Endothelial cell of umbilical vein (primary cell): Measurements from ENCODE around the gene MAML2. TPM values are rescaled to one million over a fixed set of nuclear protein-coding genes. Genes with fewer than 3 reads are reported as not detected.

ENCODE experiments used
- BruUV-seq: library from RNA; stranded (reverse); fragments of 400-500 nt; replicated peaks from 2 replicates; lab custom pipeline; 2021; lab: Mats Ljungman, UMichigan
- CTCF ChIA-PET: fragments of 300-600, 350-600 bp; sonication (Branson Sonifier 250); formaldehyde crosslinking; loops from one replicate; lab custom pipeline; 2021; ENCODE audit warnings: antibody characterized with exemption, inconsistent platforms; lab: Charles Lee
- POLR2A ChIA-PET: fragments of 300-600, 350-600 bp; sonication (Branson Sonifier 250); formaldehyde crosslinking; loops from one replicate; lab custom pipeline; 2021; ENCODE audit warnings: antibody characterized with exemption, inconsistent platforms; lab: Charles Lee
- DNase-seq: peaks from one replicate; pipeline ENCODE4 v3.0.0-alpha.2; 2011; ENCODE audit warnings: low read depth, low spot score
- FAIRE-seq: peaks from 2 replicates; lab custom pipeline; 2011; peaks lifted over from hg19 to GRCh38; lab: Jason Lieb, UNC
- H2AFZ ChIP-seq: 2 replicates; pipeline ENCODE4 v1.6.0; 2012; ENCODE audit warnings: low read depth, low read length, control low read depth, inconsistent platforms
- H3K27ac ChIP-seq: 2 replicates; pipeline ENCODE4 v1.5.1; 2011; ENCODE audit warnings: low read depth, mild to moderate bottlenecking, control low read depth, low read length, moderate library complexity; ENCODE audit not compliant: insufficient read depth
- H3K27me3 ChIP-seq, 2 experiments: 2 replicates each; pipeline versions ENCODE4 v1.6.0 to v1.6.1; 2011; ENCODE audit warnings: low read length in 2 of 2, mixed read lengths in 1 of 2; ENCODE audit not compliant: control insufficient read depth in 2 of 2, insufficient read depth in 2 of 2
- H3K36me3 ChIP-seq, 2 experiments: 2 replicates in 1 of 2; 3 replicates in 1 of 2; pipeline ENCODE4 v1.5.1; 2011; ENCODE audit warnings: low read length in 2 of 2, mild to moderate bottlenecking in 1 of 2, moderate library complexity in 1 of 2; ENCODE audit not compliant: control insufficient read depth in 2 of 2, insufficient read depth in 2 of 2; ENCODE audit errors: extremely low read depth in 1 of 2
- H3K4me1 ChIP-seq: 3 replicates; pipeline ENCODE4 v1.5.1; 2011; ENCODE audit warnings: mild to moderate bottlenecking, low read length; ENCODE audit not compliant: control insufficient read depth, insufficient read depth; ENCODE audit errors: extremely low read depth
- H3K4me2 ChIP-seq: 2 replicates; pipeline ENCODE4 v1.6.1; 2011; ENCODE audit warnings: low read length, control low read depth, mixed read lengths; ENCODE audit not compliant: insufficient read depth
- H3K4me3 ChIP-seq, 3 experiments: fragments of 200-600 bp in 1 of 3; sonication (generic), shearing (Covaris generic) in 1 of 3; replicated peaks in 1 of 3; 2 replicates each; pipeline ENCODE4 v1.5.1; 2011 to 2016; ENCODE audit warnings: control low read depth in 3 of 3, low read length in 3 of 3, mild to moderate bottlenecking in 2 of 3, inconsistent platforms in 1 of 3, low read depth in 1 of 3, moderate library complexity in 1 of 3; ENCODE audit not compliant: insufficient read depth in 1 of 3
- H3K79me2 ChIP-seq: 2 replicates; pipeline ENCODE4 v1.6.0; 2012; ENCODE audit warnings: low read length, inconsistent platforms; ENCODE audit not compliant: control insufficient read depth, insufficient read depth
- H3K9ac ChIP-seq: replicated peaks from 2 replicates; pipeline ENCODE3; 2011; ENCODE audit warnings: low read length, control low read depth; ENCODE audit not compliant: insufficient read depth; ENCODE audit errors: extremely low read depth
- H3K9me1 ChIP-seq: replicated peaks from 3 replicates; pipeline ENCODE4 v1.6.0; 2011; ENCODE audit warnings: mild to moderate bottlenecking, low read length; ENCODE audit not compliant: control insufficient read depth, insufficient read depth; ENCODE audit errors: extremely low read depth
- H3K9me3 ChIP-seq: replicated peaks from 2 replicates; pipeline ENCODE4 v1.5.1; 2012; ENCODE audit warnings: low read length, inconsistent platforms; ENCODE audit not compliant: control insufficient read depth, insufficient read depth
- H4K20me1 ChIP-seq: replicated peaks from 2 replicates; pipeline ENCODE3; 2011; ENCODE audit warnings: mild to moderate bottlenecking, low read length; ENCODE audit not compliant: control insufficient read depth, insufficient read depth; ENCODE audit errors: extremely low read depth
- CTCF ChIP-seq, 2 donors: IDR thresholded peaks; 1 replicate in 1 of 2; 2 replicates in 1 of 2; pipeline ENCODE4 v1.5.1; 2011; ENCODE audit warnings: low read length in 2 of 2, mild to moderate bottlenecking in 2 of 2, moderate library complexity in 2 of 2, control low read depth in 1 of 2, inconsistent platforms in 1 of 2, low read depth in 1 of 2; ENCODE audit not compliant: insufficient read depth in 1 of 2; ENCODE audit errors: extremely low read depth in 1 of 2
- FOS ChIP-seq: IDR thresholded peaks from 2 replicates; pipeline ENCODE4 v1.6.1; 2011; ENCODE audit warnings: mild to moderate bottlenecking, low read length, moderate library complexity, borderline replicate concordance; ENCODE audit not compliant: insufficient read depth
- GATA2 ChIP-seq: IDR thresholded peaks from 2 replicates; pipeline ENCODE4 v1.7.0; 2011; ENCODE audit warnings: low read depth, mild to moderate bottlenecking, moderate library complexity, mixed read lengths, low read length; ENCODE audit not compliant: insufficient read length, insufficient read depth
- POLR2A ChIP-seq: IDR thresholded peaks from 2 replicates; pipeline ENCODE4 v1.6.1; 2012; ENCODE audit warnings: low read depth, mild to moderate bottlenecking, control low read depth, low read length
- POLR2AphosphoS5 ChIP-seq: IDR thresholded peaks from 2 replicates; pipeline ENCODE4 v1.6.1; 2012; ENCODE audit warnings: low read depth, mild to moderate bottlenecking, control low read depth, low read length, moderate library complexity; ENCODE audit not compliant: insufficient read depth
- dilution Hi-C: fragments of 300-500 bp; cut with MboI; formaldehyde crosslinking; loops from one replicate; pipeline ENCODE4 v1.15.0; 2019; ENCODE audit warnings: low sequenced_read_pairs; ENCODE audit not compliant: extremely low pct_ligation_motif_present
- intact Hi-C: fragments of 100-400 bp; cut with micrococcal nuclease; formaldehyde crosslinking; loops from one replicate; pipeline ENCODE4 v1.10.0; 2022
- polyA plus RNA-seq, 4 experiments: library from polyadenylated mRNA; depleted of rRNA in 3 of 4; stranded (reverse) in 3 of 4; unstranded in 1 of 4; fragments of >200 nt; gene quantifications; 2 replicates each; pipeline versions ENCODE4 v1.2.1 to v1.2.3, GENCODE V29; 2011 to 2012; ENCODE audit warnings: missing spikeins in 1 of 4
- total RNA-seq: library from RNA; stranded (reverse); gene quantifications from 2 replicates; pipeline ENCODE4 v1.2.3, GENCODE V29; 2021
- TF ChIP-seq, protein P1 (sequence below): IDR thresholded peaks from 2 replicates; pipeline ENCODE4 v1.6.1; 2011; ENCODE audit not compliant: insufficient read depth, insufficient read length

Gene MAML2
- total and polyA plus RNA-seq, 2 donors (not counting 3 experiments of a cell fraction or from before 2014, with no cell fraction given), result 12.4 to 16.8 TPM

GRCh38 chr11:96241331-96241841, 101.6 kb downstream of the MAML2 start:
- dilution Hi-C loops, result no loop called here
- FAIRE-seq, result no peak
- no TSS peak for BruUV-seq

GRCh38 chr11:96238563-96239135, 104.3 kb downstream of the MAML2 start:
- H3K36me3 ChIP-seq, result no peaks in the 10 kb centered on the region
- H3K27ac ChIP-seq, result no peak overlapping the region
- DNase-seq, result no peak
- H3K4me3 ChIP-seq, result no peak overlapping the region
- TF ChIP-seq, protein P1, sequence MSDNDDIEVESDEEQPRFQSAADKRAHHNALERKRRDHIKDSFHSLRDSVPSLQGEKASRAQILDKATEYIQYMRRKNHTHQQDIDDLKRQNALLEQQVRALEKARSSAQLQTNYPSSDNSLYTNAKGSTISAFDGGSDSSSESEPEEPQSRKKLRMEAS, result no peak
- no peak for TF ChIP-seq POLR2AphosphoS5
- no peak for TF ChIP-seq CTCF (IDR thresholded peaks at IDR 0.05; ENCODE audit: extremely low read depth in 1 of 2, insufficient read depth in 1 of 2, low read depth in 1 of 2, low read length in 2 of 2)
- TF ChIP-seq FOS, result no peak
- TF ChIP-seq GATA2, result no peak
- no peak for TF ChIP-seq POLR2A
- no peak overlapping the region for H3K4me2 ChIP-seq
- H3K27me3 ChIP-seq, result no peaks in the 10 kb centered on the region
- no peak overlapping the region for H2AFZ ChIP-seq
- dilution Hi-C loops, result no loop called here
- peaks cover 3% of the 10 kb centered on the region for H3K79me2 ChIP-seq
- H4K20me1 ChIP-seq, result no peaks in the 10 kb centered on the region
- intact Hi-C loops, result no loop called here
- no peak overlapping the region for H3K9ac ChIP-seq
- BruUV-seq, result no TSS peak
- no peaks in the 10 kb centered on the region for H3K9me3 ChIP-seq
- FAIRE-seq, result no peak
- CTCF ChIA-PET, result interaction anchor here (0.6 to 5.7 kb wide), 6 partner anchors 70 to 389 kb away, joined by 3 to 27 read pairs (median 3); partner anchors contain the start of gene MAML2
- POLR2A ChIA-PET, result no interaction called here
- no peaks in the 10 kb centered on the region for H3K9me1 ChIP-seq
- H3K4me1 ChIP-seq, result peaks cover 9% of the 10 kb centered on the region

More at GRCh38 chr11:96241331-96241841, 101.6 kb downstream of the MAML2 start:
- intact Hi-C loops, result loop anchor here (5.0 kb wide), 1 partner anchor 404 kb away; no protein-coding TSS in a partner anchor
- ChIA-PET POLR2A (no interaction called here), CTCF (interaction anchor here (0.6 to 5.7 kb wide), 4 partner anchors 101 to 405 kb away, joined by 3 to 40 read pairs (median 27); partner anchors contain the start of gene MAML2)
- H3K27me3 ChIP-seq, result no peaks in the 10 kb centered on the region
- H3K27ac ChIP-seq, result no peak overlapping the region
- no peaks in the 10 kb centered on the region for H4K20me1 ChIP-seq
- DNase-seq, result no peak
- no peak for TF ChIP-seq POLR2AphosphoS5
- no peak overlapping the region for H2AFZ ChIP-seq
- H3K4me2 ChIP-seq, result no peak overlapping the region
- H3K36me3 ChIP-seq, result no peaks in the 10 kb centered on the region
- H3K9me3 ChIP-seq, result no peaks in the 10 kb centered on the region
- peaks cover 5% of the 10 kb centered on the region for H3K79me2 ChIP-seq
- H3K4me3 ChIP-seq, result no peak overlapping the region
- H3K9me1 ChIP-seq, result no peaks in the 10 kb centered on the region
- peaks cover 16% of the 10 kb centered on the region for H3K4me1 ChIP-seq
- H3K9ac ChIP-seq, result no peak overlapping the region
